Measurements from ENCODE around the gene AKAP8L. TPM values are rescaled to one million over a fixed set of nuclear protein-coding genes. Genes with fewer than 3 reads are reported as not detected.

The AKAP8L gene
- total RNA-seq, 1 donor: 61.3 TPM

DNA sequence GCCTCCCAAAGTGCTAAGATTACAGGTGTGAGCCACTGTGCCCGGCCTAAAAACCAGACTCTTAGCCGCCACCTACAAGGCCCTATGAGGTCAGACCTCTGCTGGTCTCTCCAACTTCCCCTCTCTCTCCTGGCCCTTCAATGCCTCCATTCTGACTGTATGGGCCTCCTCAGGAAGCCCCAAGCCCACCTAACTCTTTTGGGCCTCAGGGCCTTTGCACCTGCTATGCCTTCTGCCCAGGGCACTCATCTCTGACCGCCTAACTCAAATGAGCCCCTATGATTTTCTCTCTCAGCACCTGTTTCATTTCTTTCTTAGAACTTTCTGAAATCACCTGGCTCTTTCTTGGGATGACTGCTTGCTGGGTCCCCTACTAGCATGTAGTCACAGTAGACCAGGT is 24.5 kb upstream of the AKAP8L start:
- no peak overlapping the region for H3K4me3 ChIP-seq (ENCODE audit: low read depth, low read length)
- TF ChIP-seq, protein P1, sequence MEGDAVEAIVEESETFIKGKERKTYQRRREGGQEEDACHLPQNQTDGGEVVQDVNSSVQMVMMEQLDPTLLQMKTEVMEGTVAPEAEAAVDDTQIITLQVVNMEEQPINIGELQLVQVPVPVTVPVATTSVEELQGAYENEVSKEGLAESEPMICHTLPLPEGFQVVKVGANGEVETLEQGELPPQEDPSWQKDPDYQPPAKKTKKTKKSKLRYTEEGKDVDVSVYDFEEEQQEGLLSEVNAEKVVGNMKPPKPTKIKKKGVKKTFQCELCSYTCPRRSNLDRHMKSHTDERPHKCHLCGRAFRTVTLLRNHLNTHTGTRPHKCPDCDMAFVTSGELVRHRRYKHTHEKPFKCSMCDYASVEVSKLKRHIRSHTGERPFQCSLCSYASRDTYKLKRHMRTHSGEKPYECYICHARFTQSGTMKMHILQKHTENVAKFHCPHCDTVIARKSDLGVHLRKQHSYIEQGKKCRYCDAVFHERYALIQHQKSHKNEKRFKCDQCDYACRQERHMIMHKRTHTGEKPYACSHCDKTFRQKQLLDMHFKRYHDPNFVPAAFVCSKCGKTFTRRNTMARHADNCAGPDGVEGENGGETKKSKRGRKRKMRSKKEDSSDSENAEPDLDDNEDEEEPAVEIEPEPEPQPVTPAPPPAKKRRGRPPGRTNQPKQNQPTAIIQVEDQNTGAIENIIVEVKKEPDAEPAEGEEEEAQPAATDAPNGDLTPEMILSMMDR (IDR thresholded peaks at IDR 0.05; ENCODE audit: insufficient read depth, low read depth, low read length): no peak
- DNase-seq (ENCODE audit: low read depth): no peak

DNA sequence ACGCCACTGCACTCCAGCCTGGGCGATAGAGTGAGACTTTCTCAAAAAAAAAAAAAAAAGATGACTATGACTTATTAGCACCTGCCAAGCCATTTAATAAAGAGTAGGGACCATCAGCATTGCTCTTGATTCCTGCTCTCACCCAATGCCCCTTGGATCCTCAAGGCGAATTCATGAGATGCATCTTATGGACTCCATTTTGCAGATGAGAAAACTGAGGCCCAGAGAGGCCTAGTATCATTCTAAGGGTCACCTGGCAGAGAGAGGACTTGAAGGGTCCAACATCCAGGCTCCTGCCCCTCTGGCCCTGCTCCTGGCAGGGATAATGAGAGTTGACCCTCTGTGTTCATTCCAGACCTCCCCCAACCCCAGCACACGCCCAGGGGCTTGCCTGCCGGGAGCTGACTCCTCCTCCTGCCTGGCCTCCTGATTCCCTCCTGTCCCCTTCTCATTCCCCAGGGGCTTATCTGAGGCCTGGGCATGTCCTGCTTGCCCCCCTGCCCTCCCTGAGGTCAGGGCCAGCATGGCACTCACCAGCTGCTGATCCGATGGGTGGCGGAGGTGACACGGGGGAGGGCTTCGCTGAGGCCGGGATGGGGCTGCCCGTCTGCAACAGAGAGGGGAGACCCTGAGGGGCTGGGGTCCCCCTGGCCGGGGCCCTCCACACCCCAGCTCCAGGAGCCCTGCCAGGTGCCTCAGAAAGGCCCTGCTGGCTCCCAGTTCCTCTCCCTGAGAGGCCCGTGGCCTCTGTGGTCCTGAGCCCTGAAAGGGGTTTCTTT is 23.5 kb upstream of the AKAP8L start:
- TF ChIP-seq, protein P1 (IDR thresholded peaks at IDR 0.05; ENCODE audit: insufficient read depth, low read depth, low read length): no peak
- DNase-seq (ENCODE audit: low read depth): no peak
- H3K4me3 ChIP-seq (ENCODE audit: low read depth, low read length): no peak overlapping the region

DNA sequence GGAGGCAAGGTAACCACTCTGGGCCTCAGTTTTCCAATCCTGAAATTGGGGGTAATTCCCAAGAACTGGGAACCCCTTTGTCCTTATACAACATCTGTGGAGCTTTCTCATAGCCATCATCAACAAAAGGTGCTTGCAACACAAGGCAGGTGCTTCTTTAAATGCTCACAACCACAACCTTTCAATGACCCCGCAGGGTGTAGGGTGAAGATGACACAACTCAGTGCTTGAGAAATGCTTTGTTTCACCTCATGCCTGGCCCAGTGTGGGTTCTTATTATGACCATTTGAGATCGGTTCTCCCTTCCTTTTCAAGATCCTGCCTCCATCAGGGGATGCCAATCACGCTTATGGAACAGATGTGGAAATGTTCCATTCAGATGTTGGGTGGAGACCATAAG is 22.5 kb upstream of the AKAP8L start:
- TF ChIP-seq, protein P1 (IDR thresholded peaks at IDR 0.05; ENCODE audit: insufficient read depth, low read depth, low read length): no peak
- no peak for DNase-seq (ENCODE audit: low read depth)
- no peak overlapping the region for H3K4me3 ChIP-seq (ENCODE audit: low read depth, low read length)

DNA sequence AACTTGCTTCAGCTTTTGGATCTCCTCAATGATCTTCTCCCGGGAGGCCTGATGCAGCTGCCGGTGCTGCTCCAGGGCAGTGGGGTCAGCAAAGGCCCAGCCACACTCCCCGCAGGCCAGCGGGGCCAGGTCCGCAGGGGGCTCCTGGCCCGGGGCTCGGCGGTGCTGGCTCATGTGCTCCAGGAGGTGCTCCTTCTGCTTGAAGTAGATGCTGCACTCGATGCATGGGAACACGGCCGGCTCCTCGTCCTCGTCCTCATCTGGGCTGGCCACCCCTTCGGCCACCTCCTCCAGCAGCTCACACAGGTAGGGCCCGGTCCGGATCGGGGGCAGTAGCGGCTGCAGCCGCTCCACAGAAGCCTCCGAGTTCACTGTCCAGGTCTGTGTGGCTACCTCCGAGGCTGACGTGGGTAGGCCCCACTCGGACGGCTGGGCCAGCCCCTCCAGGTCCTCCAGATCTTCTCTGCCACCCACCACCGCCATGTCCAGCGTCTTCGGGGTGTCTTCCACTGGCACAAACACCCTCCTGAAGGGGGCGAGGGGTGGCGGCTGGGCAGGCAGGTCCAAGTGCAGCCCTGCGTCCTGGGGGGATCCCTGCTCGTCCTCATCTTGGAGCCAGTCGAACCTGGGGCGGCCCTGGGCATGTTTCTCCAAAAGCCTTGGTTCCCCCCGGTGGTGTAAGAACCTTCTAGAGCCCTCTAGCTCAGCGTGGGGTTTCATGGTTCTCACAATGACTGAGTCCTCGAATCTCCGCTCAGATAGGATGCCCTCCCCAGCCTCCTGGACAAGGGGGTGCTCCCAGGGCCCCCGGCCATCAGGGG is 21.2 kb upstream of the AKAP8L start:
- DNase-seq (ENCODE audit: low read depth): no peak
- TF ChIP-seq, protein P1 (IDR thresholded peaks at IDR 0.05; ENCODE audit: insufficient read depth, low read depth, low read length): no peak

DNA sequence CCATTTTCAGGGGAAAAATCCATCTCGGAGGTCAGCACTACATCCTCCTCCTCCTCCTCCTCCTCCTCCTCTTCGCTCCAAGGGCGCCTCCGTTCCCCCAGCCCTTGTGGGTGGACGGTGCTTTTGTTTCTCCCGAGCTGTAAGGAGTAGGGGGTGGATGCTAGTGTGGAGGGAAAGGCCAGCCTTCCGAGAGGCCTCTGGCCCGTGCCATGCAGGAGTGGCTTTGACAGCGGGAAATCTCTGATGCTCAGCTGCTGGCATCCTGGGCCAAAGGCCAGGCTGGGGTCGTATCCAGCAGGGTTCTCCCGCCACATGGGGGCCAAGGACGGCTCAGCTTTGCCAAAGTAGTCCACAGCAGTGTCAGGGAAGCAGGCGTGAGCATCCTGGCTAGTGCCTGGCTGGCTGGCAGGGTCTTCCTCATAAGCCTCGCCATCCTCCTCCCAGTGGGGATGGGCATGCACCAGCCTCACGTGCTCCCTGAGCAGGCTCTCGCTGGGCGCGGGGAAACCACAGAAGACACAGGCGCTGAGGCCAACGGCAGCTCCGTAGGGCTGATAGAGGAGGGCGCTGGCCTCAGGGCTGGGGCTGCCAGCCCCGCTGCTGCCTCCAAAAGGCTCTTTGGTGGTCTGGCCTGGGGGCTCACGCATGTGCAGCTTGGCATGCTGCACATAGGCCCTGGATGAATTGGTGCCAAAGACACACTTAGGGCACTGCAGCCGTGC is 20.5 kb upstream of the AKAP8L start:
- H3K4me3 ChIP-seq (ENCODE audit: low read depth, low read length): no peak overlapping the region
- no peak for DNase-seq (ENCODE audit: low read depth)
- TF ChIP-seq, protein P1 (IDR thresholded peaks at IDR 0.05; ENCODE audit: insufficient read depth, low read depth, low read length): no peak

More for the DNA sequence above, 21.2 kb upstream of the AKAP8L start:
- H3K4me3 ChIP-seq (ENCODE audit: low read depth, low read length): no peak overlapping the region

- no peak for DNase-seq (ENCODE audit: low read depth)
- TF ChIP-seq, protein P1 (IDR thresholded peaks at IDR 0.05; ENCODE audit: insufficient read depth, low read depth, low read length): no peak
Measured at GRCh38 chr19:15438577-15438976, 19.8 kb upstream of the AKAP8L start.

More at GRCh38 chr19:15438577-15438976, 19.8 kb upstream of the AKAP8L start:
- no peak overlapping the region for H3K4me3 ChIP-seq (ENCODE audit: low read depth, low read length)

Data from fibroblast of villous mesenchyme (primary cell).